Thoracic aorta (tissue), 2 donors: ENCODE data around the gene ZNF789. TPM values are rescaled to one million over a fixed set of nuclear protein-coding genes. Genes with fewer than 3 reads are reported as not detected.

ENCODE experiments used
- ATAC-seq: fragments of 150-250 bp; one replicate; pipeline ENCODE4 v1.8.0; 2017; ENCODE audit warnings: low read depth; ENCODE audit not compliant: insufficient number of reproducible peaks, low FRiP score
- DNase-seq: peaks from one replicate; pipeline ENCODE4 v3.0.0-alpha.2; 2020; ENCODE audit warnings: low spot score
- H3K27ac ChIP-seq, 2 donors: fragments of 200-600 bp; sonication (generic); 1 replicate in 1 of 2; 2 replicates in 1 of 2; pipeline ENCODE4 v1.5.1; 2016; ENCODE audit warnings: mild to moderate bottlenecking in 2 of 2, moderate library complexity in 2 of 2
- H3K27me3 ChIP-seq: fragments of 200-600 bp; sonication (generic); replicated peaks from 2 replicates; pipeline ENCODE4 v1.6.0; 2016; ENCODE audit warnings: mild to moderate bottlenecking; ENCODE audit not compliant: insufficient read depth
- H3K36me3 ChIP-seq: fragments of 200-600 bp; sonication (generic); one replicate; pipeline ENCODE4 v1.5.1; 2016
- H3K4me1 ChIP-seq, 2 donors: fragments of 200-600 bp; sonication (generic); 1 replicate in 1 of 2; 2 replicates in 1 of 2; pipeline versions ENCODE4 v1.5.1 to v1.6.0; 2016; ENCODE audit warnings: low read depth in 2 of 2, mild to moderate bottlenecking in 1 of 2; ENCODE audit not compliant: control insufficient read depth in 1 of 2
- H3K4me3 ChIP-seq: fragments of 200-600 bp; sonication (generic); 2 replicates; pipeline ENCODE4 v1.5.1; 2016; ENCODE audit warnings: mild to moderate bottlenecking
- H3K9me3 ChIP-seq: fragments of 200-600 bp; sonication (generic); 2 replicates; pipeline ENCODE4 v1.5.1; 2016
- CTCF ChIP-seq: fragments of 200-600 bp; sonication (generic); IDR thresholded peaks from one replicate; pipeline ENCODE4 v1.5.1; 2019; ENCODE audit warnings: antibody characterized with exemption
- total RNA-seq, 2 donors: library from RNA; depleted of rRNA; stranded (reverse); fragments of >200 nt; gene quantifications; one replicate each; pipeline versions ENCODE4 v1.1.0 to v1.2.3, GENCODE V29; 2016

ZNF789 gene
- total RNA-seq, 2 donors from 2014 or later, result 3.5 to 12.4 TPM

GRCh38 chr7:99504603-99505323 lies 32.1 kb downstream of the ZNF789 start, which contains the start of gene ZKSCAN5:
Gene ZKSCAN5 (plus strand): TSS chr7:99504662. CDS start chr7:99506045, 1,383 bp downstream.
- TF ChIP-seq CTCF, result no peak
- Histone ChIP-seq H3K27ac (peak within 1 kb of the TSS; percentile 83 to 95), H3K4me1 (peaks cover 26 to 30% of the 10 kb centered on the region in 2 donors), H3K36me3 (no peaks in the 10 kb centered on the region), H3K27me3 (no peaks in the 10 kb centered on the region), H3K4me3 (peak within 1 kb of the TSS; percentile 77), H3K9me3 (no peaks in the 10 kb centered on the region)
- peak; percentile 92 for ATAC-seq
- peak; percentile 83 for DNase-seq

- no peaks in the 10 kb centered on the region for H3K36me3 ChIP-seq
- H3K4me3 ChIP-seq, result peak overlapping the region; percentile 77
- no peak for TF ChIP-seq CTCF
- ATAC-seq, result no peak
- DNase-seq, result no peak
- H3K27ac ChIP-seq, result peak overlapping the region; percentile 83 to 95
- H3K27me3 ChIP-seq, result no peaks in the 10 kb centered on the region
- H3K9me3 ChIP-seq, result no peaks in the 10 kb centered on the region
- H3K4me1 ChIP-seq, result peaks cover 26 to 30% of the 10 kb centered on the region in 2 donors
These were observed 32.6 kb downstream of the ZNF789 start for GRCh38 chr7:99505324-99505662.

- H3K27ac ChIP-seq, result no peak overlapping the region
- no peak for ATAC-seq
- peaks cover 27% of the 10 kb centered on the region for H3K36me3 ChIP-seq
These were observed 41.4 kb downstream of the ZNF789 start for GRCh38 chr7:99514050-99514449.

GRCh38 chr7:99521399-99521798 lies 48.7 kb downstream of the ZNF789 start:
- Histone ChIP-seq H3K36me3 (peaks cover 38% of the 10 kb centered on the region), H3K4me1 (no peaks in the 10 kb centered on the region), H3K4me3 (no peak overlapping the region), H3K27me3 (no peaks in the 10 kb centered on the region), H3K27ac (no peak overlapping the region), H3K9me3 (no peaks in the 10 kb centered on the region)
- TF ChIP-seq CTCF, result no peak
- no peak for DNase-seq
- no peak for ATAC-seq

More at GRCh38 chr7:99514050-99514449, 41.4 kb downstream of the ZNF789 start:
- no peak for TF ChIP-seq CTCF
- H3K4me3 ChIP-seq, result no peak overlapping the region
- DNase-seq, result no peak
- H3K4me1 ChIP-seq, result no peaks in the 10 kb centered on the region
- H3K27me3 ChIP-seq, result no peaks in the 10 kb centered on the region
- no peaks in the 10 kb centered on the region for H3K9me3 ChIP-seq

- H3K4me3 ChIP-seq, result no peak overlapping the region
- no peak for TF ChIP-seq CTCF
- no peaks in the 10 kb centered on the region for H3K27me3 ChIP-seq
- no peaks in the 10 kb centered on the region for H3K4me1 ChIP-seq
- DNase-seq (no peak), ATAC-seq (no peak)
- H3K36me3 ChIP-seq, result peaks cover 55% of the 10 kb centered on the region
- no peak overlapping the region for H3K27ac ChIP-seq
- H3K9me3 ChIP-seq, result peaks cover 22% of the 10 kb centered on the region
These were observed 53.2 kb downstream of the ZNF789 start for GRCh38 chr7:99525713-99526440.
